Fibroblast of lung (primary cell): Measurements from ENCODE around the gene TFF2. TPM values are rescaled to one million over a fixed set of nuclear protein-coding genes. Genes with fewer than 3 reads are reported as not detected.

ENCODE experiments used
- DNase-seq, 2 donors: peaks; one replicate each; pipeline versions ENCODE4 v3.0.0 to v3.0.0-alpha.2; 2010; ENCODE audit warnings: low read depth in 2 of 2
- H2AFZ ChIP-seq: 2 replicates; pipeline ENCODE4 v1.5.1; 2012; ENCODE audit warnings: low read length, control low read depth, inconsistent platforms
- H3K27ac ChIP-seq: 2 replicates; pipeline ENCODE4 v1.5.1; 2011; ENCODE audit warnings: low read length, control low read depth; ENCODE audit not compliant: insufficient read depth
- H3K27me3 ChIP-seq: 2 replicates; pipeline ENCODE4 v1.5.1; 2011; ENCODE audit warnings: mild to moderate bottlenecking, low read length; ENCODE audit not compliant: control insufficient read depth, insufficient read depth
- H3K36me3 ChIP-seq: 2 replicates; pipeline ENCODE4 v1.5.1; 2011; ENCODE audit warnings: low read length; ENCODE audit not compliant: control insufficient read depth, insufficient read depth
- H3K4me1 ChIP-seq: 2 replicates; pipeline ENCODE4 v1.5.1; 2011; ENCODE audit warnings: low read length; ENCODE audit not compliant: control insufficient read depth, insufficient read depth; ENCODE audit errors: extremely low read depth
- H3K4me2 ChIP-seq: 2 replicates; pipeline ENCODE4 v1.5.1; 2011; ENCODE audit warnings: low read length, control low read depth; ENCODE audit not compliant: insufficient read depth; ENCODE audit errors: extremely low read depth
- H3K4me3 ChIP-seq, 4 experiments: fragments of 200-600 bp in 1 of 4; sonication (generic) in 1 of 4; replicated peaks in 1 of 4; 2 replicates each; pipeline ENCODE4 v1.5.1; 2011 to 2016; ENCODE audit warnings: low read length in 4 of 4, low read depth in 3 of 4, mild to moderate bottlenecking in 3 of 4, control low read depth in 2 of 4, inconsistent platforms in 1 of 4, mixed read lengths in 1 of 4; ENCODE audit not compliant: insufficient read depth in 1 of 4; ENCODE audit errors: control extremely low read depth in 1 of 4
- H3K79me2 ChIP-seq: 2 replicates; pipeline ENCODE4 v1.5.1; 2012; ENCODE audit warnings: mild to moderate bottlenecking, low read length, inconsistent platforms; ENCODE audit not compliant: control insufficient read depth, insufficient read depth
- H3K9ac ChIP-seq: 2 replicates; pipeline ENCODE4 v1.5.1; 2011; ENCODE audit warnings: mild to moderate bottlenecking, low read length, control low read depth; ENCODE audit not compliant: insufficient read depth
- H3K9me3 ChIP-seq: 2 replicates; pipeline ENCODE4 v1.5.1; 2012; ENCODE audit warnings: low read depth, low read length; ENCODE audit not compliant: control insufficient read depth, insufficient read depth
- H4K20me1 ChIP-seq: 2 replicates; pipeline ENCODE4 v1.5.1; 2011; ENCODE audit warnings: low read length; ENCODE audit not compliant: control insufficient read depth, insufficient read depth; ENCODE audit errors: extremely low read depth
- EZH2 ChIP-seq: IDR thresholded peaks from 2 replicates; pipeline ENCODE4 v1.5.1; 2012; ENCODE audit warnings: low read length, control low read depth, mild to moderate bottlenecking; ENCODE audit errors: missing control alignments
- polyA plus RNA-seq, 2 donors: library from polyadenylated mRNA; depleted of rRNA in 1 of 2; stranded (reverse) in 1 of 2; unstranded in 1 of 2; fragments of >200 nt; gene quantifications; 2 replicates each; pipeline ENCODE4 v1.2.1, GENCODE V29; 2011 to 2012; ENCODE audit warnings: missing spikeins in 1 of 2
- total RNA-seq: library from RNA; depleted of rRNA; stranded (reverse); fragments of >200 nt; gene quantifications from 2 replicates; pipeline ENCODE4 v1.2.1, GENCODE V29; 2014
- TF ChIP-seq, protein P1 (sequence below), 2 donors: IDR thresholded peaks in 1 of 2; conservative IDR thresholded peaks in 1 of 2; 1 replicate in 1 of 2; 2 replicates in 1 of 2; pipeline ENCODE4 v1.5.1; 2011 to 2012; ENCODE audit warnings: low read length in 2 of 2, control low read depth in 1 of 2, inconsistent platforms in 1 of 2, low read depth in 1 of 2, mild to moderate bottlenecking in 1 of 2

Gene TFF2
- total and polyA plus RNA-seq, 2 donors (not counting 1 experiment from before 2014, with no cell fraction given), result not detected

DNA sequence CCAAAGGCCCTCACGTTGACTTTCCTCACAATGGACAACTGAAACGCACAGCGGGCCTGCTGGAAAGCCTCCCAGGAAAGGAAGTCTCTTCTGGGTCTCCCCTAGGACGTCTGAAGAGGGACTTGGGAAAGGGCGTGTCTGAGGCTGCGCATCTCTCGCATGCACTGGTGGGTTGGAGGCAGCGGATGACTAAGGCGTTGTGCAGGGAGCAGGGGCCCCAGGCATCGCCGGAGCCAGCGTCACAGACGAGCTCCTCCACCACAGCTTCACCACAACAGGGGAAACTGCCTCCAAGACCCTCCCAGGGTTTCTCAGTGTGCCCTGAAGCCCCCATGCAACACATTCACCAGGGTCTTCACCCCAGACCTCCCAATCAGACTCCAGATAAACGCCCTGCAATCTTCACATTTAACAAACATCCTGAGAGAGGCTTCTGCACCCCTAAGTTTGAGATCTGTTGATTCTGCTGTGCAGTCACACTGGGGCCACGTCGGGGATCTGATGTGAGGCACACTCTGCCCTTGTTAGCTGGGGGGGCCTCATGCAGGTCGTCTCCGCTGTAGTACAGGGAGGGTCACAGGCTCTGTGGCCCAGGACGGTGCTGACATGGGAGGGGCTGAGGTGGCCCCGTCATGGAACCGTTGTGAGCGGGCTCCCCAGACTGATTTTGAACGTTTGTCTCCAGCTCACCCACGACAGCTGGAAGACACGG lies 22.6 kb upstream of the TFF2 start:
- Histone ChIP-seq H3K9me3 (no peaks in the 10 kb centered on the region), H3K9ac (no peak overlapping the region), H3K4me2 (no peak overlapping the region), H3K4me3 (no peak overlapping the region), H3K27me3 (no peaks in the 10 kb centered on the region), H3K4me1 (no peaks in the 10 kb centered on the region), H4K20me1 (no peaks in the 10 kb centered on the region), H3K79me2 (no peaks in the 10 kb centered on the region), H3K36me3 (no peaks in the 10 kb centered on the region), H3K27ac (no peak overlapping the region), H2AFZ (no peak overlapping the region)
- TF ChIP-seq, protein P1, sequence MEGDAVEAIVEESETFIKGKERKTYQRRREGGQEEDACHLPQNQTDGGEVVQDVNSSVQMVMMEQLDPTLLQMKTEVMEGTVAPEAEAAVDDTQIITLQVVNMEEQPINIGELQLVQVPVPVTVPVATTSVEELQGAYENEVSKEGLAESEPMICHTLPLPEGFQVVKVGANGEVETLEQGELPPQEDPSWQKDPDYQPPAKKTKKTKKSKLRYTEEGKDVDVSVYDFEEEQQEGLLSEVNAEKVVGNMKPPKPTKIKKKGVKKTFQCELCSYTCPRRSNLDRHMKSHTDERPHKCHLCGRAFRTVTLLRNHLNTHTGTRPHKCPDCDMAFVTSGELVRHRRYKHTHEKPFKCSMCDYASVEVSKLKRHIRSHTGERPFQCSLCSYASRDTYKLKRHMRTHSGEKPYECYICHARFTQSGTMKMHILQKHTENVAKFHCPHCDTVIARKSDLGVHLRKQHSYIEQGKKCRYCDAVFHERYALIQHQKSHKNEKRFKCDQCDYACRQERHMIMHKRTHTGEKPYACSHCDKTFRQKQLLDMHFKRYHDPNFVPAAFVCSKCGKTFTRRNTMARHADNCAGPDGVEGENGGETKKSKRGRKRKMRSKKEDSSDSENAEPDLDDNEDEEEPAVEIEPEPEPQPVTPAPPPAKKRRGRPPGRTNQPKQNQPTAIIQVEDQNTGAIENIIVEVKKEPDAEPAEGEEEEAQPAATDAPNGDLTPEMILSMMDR (conservative IDR thresholded peaks at IDR 0.05 in 1 of 2, IDR thresholded peaks at IDR 0.05 in 1 of 2; ENCODE audit: low read depth in 1 of 2, low read length in 2 of 2), result no peak
- TF ChIP-seq EZH2, result no peak
- no peak for DNase-seq

DNA sequence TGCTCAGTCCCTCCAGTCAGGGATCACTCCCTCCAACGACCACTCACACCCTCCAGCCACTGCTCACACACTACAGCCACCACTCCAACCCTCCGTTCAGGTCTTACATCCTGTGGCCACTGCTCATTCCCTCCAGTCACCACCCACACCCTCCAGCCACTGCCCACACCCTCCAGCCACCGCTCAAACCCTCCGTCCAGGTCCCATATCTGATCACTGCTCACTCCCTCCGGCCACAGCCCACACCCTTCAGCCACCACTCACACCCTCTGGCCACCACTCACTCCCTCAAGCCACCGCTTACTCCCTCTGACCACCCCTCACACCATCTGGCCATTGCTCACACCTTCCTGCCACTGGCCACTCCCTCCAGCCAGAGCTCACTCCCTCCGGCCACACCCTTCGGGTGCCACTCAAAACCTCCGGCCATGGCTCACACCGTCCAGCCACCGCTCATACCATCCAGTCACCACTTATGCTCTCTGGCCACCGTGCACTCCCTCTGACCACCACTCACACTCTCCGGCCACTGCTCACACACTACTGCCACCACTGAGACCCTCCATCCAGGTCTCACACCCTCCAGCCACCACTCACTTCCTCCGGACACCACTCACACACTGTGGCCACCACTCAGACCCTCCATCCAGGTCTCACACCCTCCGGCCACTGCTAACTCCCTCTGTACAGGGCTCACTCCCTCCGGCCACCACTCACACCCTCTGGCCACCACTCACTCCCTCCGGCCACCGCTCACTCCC lies 20.3 kb upstream of the TFF2 start:
- no peaks in the 10 kb centered on the region for H3K79me2 ChIP-seq
- H3K36me3 ChIP-seq, result no peaks in the 10 kb centered on the region
- DNase-seq, result no peak
- H3K9me3 ChIP-seq, result no peaks in the 10 kb centered on the region
- no peak overlapping the region for H3K4me3 ChIP-seq
- no peak overlapping the region for H3K4me2 ChIP-seq
- H3K4me1 ChIP-seq, result no peaks in the 10 kb centered on the region
- TF ChIP-seq EZH2, result no peak
- TF ChIP-seq, protein P1 (conservative IDR thresholded peaks at IDR 0.05 in 1 of 2, IDR thresholded peaks at IDR 0.05 in 1 of 2; ENCODE audit: low read depth in 1 of 2, low read length in 2 of 2), result no peak
- no peak overlapping the region for H2AFZ ChIP-seq
- no peak overlapping the region for H3K27ac ChIP-seq
- H3K9ac ChIP-seq, result no peak overlapping the region
- H3K27me3 ChIP-seq, result no peaks in the 10 kb centered on the region
- no peaks in the 10 kb centered on the region for H4K20me1 ChIP-seq

DNA sequence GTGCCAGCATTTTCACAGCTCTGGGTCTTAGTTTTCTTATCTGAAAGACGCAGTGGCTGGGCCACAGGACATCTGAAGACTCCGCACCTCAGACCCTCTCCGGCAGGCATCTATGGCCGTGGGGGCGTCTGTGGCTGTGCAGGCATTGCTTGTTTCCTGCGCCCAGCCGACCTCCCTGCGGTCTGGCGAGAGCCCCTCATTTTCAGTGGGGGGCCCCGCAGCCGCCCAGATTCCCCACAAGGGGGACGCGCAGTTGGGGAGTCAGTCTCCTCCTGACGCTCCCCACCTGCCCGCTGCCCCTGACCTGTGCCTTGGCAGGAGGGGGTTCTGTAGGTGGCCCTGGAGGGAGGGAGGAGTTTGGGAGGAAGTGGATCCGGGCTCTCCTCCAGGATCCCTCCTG lies 19.0 kb upstream of the TFF2 start:
- Histone ChIP-seq H3K9ac (no peak overlapping the region), H3K27ac (no peak overlapping the region), H3K9me3 (no peaks in the 10 kb centered on the region), H3K4me2 (no peak overlapping the region), H3K79me2 (no peaks in the 10 kb centered on the region), H3K4me1 (no peaks in the 10 kb centered on the region), H4K20me1 (no peaks in the 10 kb centered on the region), H3K36me3 (no peaks in the 10 kb centered on the region), H2AFZ (no peak overlapping the region), H3K27me3 (no peaks in the 10 kb centered on the region), H3K4me3 (no peak overlapping the region)
- DNase-seq, result no peak
- TF ChIP-seq EZH2, result no peak
- TF ChIP-seq, protein P1 (conservative IDR thresholded peaks at IDR 0.05 in 1 of 2, IDR thresholded peaks at IDR 0.05 in 1 of 2; ENCODE audit: low read depth in 1 of 2, low read length in 2 of 2), result no peak
